Cerebellar cortex (tissue), 1 donor: ENCODE results near the gene PLCB1.

ENCODE experiments used
- DNase-seq: peaks from one replicate; pipeline ENCODE4 v3.0.0-alpha.2; 2015; ENCODE audit warnings: low spot score

Gene PLCB1

DNA sequence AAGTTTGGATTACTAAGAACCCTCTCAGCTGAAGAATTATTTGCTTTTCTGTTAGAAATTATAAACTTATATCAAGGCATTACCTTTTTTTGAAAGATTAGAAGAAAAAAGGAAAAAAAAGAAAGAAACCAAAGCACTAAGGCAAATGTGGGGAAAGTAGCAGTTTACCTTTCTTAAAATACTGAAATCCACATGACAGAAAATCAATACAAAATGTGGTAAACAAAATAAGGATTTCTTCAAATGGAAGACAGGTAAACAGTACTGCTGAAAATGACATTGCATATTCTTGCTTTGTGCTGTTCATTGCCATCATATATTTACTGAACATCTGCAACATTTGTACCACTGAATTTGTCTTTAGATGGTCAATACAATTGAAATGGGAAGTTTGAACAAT lies 525.6 kb downstream of the PLCB1 start:
- DNase-seq, result no peak

DNA sequence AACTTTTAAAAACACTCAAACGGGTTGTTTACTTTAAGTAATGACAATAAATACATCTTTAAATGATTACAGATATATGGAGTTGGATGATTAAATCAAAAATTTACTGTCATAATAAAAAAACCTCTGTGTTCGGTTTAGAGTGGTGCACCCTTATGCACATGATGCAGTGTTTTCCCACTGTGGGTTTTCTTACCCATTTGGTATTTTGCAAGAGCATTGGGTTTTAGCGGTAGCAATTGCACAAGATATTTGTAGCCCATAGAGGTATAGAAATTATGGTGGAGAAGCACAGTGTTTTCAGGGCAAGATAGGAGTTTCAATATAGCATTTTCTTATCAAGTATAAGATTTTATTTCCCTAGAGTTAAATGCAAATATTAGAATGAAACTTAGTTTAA lies 526.0 kb downstream of the PLCB1 start:
- DNase-seq, result no peak

DNA sequence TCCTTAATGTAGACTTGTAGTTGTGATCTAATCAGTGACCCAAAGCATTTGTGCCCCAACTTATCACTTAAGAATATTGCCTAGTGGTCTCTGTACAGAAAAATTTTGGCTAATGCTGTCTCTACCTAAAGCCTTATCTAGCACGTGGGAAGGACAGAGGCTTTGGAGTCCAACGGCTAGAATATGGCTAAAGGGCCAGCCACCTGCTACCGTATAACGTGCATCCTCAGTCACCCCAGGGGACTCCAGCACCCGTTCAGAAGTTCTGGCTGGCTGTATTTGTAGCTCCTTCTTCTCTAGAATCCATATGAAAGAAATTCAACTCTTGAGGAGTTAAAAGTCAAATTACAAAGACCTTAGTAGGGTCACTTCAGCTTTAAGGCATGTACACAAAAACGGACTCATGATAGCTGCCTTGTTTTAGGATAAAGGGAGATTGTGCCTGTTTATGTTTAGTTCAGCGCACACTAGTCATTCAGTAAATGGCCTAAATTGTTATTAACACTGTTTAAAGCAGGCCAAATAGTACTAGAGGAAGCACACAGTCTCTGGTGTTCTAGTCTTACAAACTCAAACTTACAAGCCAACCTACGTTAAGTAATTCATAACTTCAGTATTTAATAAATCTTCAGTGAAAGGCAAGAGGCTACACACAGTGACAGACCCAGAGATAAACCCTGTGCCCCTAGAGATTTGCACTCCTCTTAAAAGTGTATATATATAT lies 529.3 kb downstream of the PLCB1 start:
- DNase-seq, result no peak

DNA sequence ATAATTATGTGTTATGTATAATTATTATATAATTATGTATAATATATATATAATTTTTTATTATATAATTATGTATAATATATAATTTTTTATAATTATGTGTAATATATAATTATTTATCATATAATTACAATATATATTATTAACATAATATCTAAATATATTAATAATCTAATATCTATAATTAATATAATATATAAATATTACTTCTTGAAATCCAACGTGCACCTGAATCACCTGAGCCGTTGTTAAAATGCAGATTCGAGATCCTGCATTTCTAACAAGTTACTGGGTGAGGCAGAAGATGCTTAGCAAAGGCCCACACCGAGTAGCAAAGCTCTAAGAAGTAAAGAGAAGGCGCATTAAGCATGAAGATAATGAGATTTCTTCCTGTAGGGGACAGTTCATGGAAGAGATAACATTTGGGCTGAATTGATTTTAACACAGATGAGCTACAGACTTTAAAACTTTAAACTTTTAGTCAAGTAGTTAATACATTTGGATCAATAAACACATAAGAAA lies 530.4 kb downstream of the PLCB1 start:
- no peak for DNase-seq

DNA sequence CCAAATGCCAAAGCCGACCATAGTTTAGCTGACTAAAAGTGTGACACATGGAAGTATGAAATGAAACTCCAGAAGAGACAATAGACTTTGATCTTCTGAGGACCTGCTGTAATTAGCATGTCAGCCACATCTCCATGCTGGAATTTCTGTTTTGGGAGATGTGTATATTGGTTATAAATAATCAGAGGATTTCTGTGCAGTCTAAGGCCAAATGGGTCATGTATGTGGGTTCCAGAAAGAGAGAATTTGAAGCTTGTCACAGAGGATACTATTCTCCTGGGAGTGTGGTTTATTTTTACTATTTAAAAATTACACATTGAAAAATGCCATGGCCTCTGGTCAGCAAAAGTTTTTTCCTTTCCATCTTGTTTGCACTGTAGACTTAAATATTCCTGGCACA lies 531.4 kb downstream of the PLCB1 start:
- no peak for DNase-seq

DNA sequence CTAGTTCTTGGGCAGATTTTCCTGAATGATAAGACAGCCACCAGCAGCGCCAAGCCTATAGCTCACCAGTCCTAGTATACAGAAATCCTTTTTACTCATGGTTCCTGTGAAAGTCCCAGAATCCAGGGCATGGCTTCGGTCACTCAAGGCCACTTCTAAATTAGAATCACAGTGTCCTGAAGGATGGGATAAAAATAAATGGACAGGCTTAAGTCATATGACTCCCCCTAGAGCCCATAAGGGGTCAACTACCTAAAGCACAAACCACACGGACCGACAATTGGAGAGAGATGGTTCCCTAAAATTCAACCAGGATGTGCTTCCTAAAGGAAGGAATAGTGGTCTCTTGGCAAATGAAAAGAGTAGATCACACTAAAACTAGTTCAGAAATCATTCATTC lies 532.7 kb downstream of the PLCB1 start:
- DNase-seq, result no peak

DNA sequence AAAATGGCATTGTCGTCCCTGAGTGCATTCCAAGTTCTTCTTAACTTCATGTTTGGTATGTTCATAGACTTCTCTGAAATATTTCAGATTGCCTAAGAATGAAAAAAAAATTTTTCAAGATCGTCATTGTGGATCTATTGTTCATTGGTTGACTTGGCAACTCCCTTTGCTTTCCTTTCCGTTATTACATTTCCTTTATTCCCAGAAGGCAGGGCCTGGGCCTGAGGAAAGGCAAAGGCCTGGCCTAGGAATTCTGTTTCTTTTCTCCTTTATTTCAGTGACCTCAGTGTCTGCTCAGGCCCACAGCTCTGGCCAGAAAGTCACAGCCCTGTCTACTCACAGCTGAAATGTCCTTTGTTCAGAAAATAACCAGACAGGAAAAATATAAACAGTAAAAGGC lies 535.2 kb downstream of the PLCB1 start:
- no peak for DNase-seq

DNA sequence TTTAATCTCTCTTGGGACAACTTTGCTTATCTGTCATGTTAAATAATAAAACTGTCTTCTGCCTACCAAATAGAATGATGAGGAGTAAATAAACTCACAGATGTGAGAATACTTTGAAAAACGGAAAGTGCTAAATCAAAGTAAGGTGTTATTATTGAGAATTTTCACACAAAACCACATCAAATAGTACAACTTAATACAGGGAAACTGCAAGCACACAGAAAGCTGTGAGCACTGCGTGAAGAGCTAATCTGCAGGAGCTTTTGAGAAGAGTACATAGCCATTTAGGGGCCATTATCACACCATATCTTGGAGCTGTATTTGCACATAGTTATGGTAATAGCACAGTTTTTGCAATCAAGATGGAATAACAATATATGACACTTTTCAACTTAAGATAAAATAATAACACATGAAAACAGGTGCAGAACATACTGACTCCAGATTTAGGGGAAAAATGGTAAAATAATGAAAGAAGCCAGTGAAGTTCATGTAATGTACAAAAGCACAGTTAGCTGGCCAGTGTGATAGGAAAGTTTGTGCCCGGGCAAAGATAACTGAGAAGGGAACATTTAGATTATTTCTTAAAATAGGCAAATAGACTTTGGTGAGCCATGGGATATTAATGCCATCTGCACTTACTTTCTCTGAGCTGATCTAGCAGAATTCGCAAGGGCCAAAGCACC lies 538.3 kb downstream of the PLCB1 start:
- DNase-seq, result no peak

DNA sequence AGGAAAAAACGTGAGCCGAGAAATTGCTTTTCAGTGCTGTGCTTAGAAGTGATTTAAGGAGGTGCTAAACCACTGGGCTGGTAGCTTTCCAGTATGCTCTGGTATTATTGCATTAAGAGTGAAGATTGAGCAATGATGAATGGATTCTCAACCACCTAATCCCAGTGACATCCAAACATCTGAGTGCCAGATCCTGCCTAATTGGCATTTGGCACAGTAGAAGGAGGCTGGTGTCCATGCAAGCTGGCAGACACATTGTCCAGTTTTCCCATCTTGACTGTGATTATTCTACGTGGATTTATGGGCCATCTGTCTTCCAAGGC lies 538.8 kb downstream of the PLCB1 start:
- DNase-seq, result peak; percentile 93

DNA sequence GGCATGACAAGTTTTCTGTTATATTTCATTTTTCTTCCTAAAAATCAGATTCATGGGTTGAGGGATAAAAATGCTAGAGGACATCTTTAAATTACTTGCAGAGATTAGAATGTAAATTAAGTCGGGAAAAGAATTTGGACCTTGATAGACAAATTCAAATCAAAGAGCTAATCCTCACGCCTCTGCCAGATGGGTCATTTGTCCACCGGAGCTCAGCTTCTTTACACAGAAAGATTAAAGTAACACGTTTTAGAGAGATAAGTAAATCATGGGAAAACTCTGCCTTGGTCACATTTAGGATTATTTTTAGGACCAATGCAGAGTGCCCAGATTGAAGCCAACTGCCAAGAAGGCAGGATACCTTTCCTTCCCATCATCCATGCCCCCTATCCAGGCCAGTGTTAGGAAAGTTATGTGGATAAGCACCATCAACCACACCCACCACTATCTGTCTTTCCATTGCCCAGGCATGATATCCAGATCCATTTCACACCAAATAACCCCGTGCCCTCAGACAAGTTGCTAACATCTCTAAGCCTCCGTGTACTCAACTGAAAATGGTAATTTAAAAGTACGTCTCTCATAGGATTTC lies 539.4 kb downstream of the PLCB1 start:
- no peak for DNase-seq

DNA sequence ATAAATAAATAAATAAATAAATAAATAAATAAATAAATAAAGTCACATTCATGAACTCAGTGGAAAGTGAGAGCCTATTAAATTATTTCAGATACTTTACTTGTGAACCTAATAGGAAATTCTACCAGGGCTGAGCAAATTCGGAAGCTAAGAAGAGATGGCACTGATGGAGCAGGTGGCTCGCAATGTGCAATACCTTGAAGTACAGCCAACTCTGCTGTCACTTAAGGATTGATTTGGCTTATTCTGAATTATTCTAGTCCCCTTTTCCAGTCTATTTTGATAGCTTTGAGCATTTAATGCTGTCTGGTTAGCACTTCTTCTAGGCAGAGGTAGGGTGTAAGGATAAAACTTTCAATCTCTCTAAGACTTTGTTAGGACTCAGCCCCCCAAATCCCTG lies 541.0 kb downstream of the PLCB1 start:
- peak; percentile 73 for DNase-seq

DNA sequence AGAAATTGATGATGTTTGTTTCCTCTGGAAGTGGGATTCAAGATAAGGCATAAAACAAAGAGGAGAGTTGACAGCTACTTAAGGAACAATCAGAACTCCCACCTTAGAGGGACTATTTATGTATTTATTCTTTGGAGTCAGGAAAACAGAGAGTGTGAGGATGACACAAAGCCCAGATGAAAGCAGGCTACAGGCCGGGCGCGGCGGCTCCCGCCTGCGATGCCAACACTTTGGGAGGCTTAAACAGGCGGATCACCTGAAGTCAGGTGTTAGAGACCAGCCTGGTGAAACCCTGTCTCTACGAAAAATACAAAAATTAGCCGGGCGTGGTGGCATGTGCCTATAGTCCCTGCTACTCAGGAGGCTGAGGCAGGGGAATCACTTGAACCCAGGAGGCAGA lies 543.8 kb downstream of the PLCB1 start:
- DNase-seq, result no peak

DNA sequence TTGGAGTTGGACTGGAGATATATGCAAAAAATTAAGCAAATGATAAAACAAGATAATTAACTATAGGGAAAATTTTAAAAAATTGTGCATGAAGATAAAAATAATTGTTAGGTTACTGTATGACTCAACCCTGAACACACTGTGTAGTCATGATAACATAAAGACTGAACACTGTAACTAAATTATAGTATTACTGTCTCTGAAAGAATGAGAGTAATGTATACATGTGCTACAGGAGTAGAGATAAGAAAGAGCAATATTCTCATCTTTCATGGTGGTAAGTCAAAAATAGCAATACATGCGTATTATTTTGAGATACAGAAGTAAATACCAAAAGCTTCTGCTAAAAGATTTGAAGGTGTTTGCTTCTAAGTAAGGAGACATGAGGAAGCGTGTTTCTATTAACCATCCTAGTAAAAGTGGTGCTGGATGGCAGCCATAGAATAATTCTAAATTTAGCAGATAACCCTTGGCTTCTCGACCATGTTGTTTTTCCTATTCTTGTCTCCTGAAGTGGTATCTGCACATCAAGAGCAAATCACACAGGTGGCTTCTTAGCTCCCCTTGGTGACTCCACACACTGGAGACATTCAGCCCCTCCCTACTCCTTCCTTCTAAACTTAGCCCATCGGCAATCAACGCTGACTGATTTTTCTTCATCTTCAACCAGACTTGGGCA lies 546.2 kb downstream of the PLCB1 start:
- no peak for DNase-seq

DNA sequence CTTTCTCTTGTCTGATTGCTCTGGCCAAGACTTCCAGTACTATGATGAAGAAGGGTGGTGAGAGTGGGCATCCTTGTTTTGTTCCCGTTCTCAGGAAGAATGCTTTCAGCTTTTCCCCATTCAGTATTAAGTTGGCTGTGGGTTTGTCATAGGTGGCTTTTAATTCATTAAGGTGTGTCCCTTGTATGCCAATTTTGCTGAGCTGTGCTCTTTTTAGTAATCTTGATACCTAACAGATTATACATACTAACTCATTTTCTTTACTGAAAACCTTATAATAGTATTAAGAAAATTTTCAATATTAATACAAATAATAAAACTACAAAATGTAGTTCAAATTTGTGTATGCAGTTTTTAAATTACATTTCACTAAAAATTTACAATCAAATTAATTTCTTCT lies 557.3 kb downstream of the PLCB1 start:
- no peak for DNase-seq

DNA sequence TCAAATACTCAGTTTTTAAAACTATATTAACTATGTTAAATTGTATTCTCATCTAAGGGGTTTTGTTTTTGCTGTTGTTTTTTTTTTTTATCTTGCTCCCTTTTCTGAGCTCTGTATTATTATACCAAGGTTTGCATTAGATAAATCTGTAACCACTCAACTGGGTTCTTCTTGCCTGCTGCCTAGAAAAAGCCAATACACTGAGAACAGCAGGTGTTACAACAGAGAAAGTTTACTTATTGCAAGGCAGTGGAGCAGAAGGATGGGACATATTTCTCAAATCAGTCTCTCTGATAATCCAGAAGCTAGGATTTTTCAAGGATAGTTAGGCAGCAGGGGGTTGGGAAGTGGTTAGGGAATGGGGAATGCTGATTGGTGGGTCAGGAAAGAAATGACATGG lies 558.0 kb downstream of the PLCB1 start:
- DNase-seq, result no peak

DNA sequence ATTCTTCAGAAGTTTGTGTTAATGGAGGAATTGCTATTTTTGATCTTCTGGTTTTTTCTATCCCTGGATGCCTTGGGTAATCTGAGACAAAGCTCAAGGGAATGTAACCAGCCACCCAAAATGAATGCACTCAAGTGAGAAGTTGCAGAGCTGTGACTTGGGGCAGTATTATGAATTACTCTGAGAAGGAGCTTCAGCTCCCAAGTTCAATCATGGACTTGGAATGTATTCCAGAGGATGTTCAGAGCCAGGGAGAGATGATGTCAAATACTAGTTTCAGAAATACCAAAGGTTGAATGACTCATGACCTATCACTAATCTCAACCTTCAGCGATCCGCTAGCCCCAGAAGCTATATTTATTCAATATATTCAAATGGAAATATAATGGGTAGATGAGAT lies 561.6 kb downstream of the PLCB1 start:
- DNase-seq, result no peak

DNA sequence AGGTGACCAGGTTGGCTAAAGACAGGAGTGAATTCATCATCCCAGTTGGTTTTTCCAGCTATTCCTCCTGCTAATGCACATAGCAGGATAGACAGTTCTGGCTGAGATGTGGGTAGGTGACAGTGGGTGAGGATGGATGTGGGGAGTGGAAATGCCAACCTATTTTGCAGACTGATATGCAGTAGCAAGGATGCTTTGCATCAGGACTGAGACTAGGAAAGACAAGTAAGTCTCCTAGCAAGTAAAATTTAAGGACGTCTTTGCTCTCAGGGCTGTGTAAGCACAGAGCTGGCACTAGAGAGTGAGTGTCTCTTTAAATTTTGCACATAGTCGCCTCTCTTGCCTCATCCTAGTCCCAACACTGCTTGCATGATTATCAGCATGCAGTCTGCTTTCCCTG lies 568.7 kb downstream of the PLCB1 start:
- DNase-seq, result no peak

DNA sequence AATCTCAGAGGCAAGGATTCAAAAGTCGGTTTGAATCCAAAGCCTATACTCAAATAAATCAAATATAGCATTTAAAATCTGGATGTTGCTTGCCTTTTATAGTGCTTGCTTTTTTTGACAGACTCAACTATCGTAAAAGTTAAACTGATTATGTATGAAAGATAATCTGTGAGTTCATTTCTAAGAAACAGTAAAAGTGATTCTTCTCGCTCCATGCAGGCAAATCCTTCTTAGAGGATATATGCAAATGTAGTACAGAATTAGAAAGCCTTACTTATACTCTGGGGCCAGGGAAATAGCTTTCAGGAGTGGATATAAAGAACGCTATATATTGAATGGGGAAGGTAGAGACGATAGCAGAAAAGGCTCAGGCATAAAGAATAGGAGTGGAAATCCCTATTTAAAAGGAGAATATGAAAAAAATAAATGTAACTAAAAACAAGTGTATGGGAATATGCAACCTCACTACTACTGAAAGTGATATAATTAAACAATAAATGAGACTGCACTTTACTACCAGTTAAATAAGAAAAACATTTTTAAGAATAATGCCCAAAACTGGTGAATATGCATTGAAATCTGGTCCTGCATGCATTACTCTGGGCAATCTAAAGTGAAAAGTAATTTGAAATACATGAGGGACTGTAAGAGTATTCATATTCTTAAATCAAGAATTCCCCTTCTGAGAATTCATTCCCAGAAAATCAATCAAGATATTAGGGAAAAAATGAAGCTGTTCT lies 575.1 kb downstream of the PLCB1 start:
- no peak for DNase-seq

DNA sequence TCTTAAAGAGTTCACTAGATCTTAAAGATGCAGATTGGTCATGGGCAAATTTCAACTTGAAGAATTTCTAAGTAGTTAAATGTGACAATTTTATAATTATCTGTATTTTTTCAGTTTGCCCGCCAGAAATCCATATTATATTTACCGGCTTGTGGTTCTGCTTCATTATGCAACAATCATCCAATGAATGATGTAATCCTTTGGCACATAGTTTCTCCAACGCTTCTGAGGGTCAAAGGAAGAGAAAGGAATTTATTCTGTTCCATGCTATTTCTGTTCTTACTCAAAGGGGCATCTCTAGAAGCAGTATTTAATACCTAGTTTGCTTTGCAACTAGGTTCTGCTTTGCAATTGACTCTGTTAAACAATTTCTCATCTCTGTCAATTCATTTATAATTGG lies 577.6 kb downstream of the PLCB1 start:
- peak; percentile 24 for DNase-seq

DNA sequence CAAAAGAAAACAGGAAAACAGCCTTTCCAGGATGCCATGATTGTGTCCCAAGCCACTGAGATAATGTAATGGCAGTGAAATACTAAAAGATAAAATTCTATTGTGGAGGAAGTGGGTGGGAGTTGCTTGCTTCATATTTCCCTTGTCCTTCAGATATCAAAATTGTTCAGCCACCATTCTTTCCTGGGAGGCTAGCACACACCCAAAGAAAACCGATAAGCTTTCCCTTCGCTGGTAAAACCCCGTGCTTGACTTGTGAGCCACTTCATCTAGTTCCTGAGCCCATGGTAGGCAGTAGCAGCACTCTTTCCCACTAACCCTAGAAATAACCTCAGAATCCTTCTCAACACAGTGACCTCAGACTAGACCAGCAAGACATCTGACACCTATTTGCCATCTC lies 579.4 kb downstream of the PLCB1 start:
- no peak for DNase-seq

DNA sequence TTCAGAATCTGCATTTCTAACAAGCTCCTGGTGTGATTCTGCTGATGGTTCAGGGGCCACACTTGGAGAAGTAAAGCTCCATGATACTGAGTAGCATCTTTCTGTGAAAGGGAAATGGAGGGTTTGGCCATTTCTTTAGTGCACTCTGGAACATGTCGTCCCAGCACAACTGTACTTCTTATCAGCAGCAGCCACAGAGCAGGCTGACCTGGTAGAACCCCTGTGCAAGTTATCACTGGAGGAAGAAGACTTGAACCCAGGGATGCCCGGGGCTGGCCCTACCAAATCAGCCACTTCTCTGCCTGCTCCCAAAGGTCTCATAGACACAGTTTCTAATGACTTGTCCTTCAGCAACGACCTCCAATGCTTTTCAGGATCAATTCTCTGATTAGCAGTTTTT lies 582.1 kb downstream of the PLCB1 start:
- DNase-seq, result no peak

DNA sequence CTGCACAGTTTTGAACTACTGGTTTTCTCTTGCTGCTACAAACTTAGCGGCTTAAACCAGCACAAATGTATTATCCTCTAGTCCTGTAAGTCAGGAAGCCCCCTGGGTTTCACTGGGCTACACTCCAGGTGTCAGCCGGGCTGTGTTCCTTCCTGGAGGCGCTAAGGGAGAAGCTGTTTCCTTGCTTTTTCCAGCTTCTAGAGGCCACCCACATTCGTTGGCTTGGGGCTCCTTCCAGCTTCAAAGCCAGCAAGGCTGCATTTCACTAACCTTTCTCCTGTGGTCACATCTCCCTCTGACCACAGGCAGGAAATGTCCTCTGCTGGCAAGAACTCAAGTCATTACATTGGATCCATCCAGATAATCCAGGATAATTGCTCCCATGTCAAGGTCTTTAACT lies 586.2 kb downstream of the PLCB1 start:
- no peak for DNase-seq
